H1 (cell line): ENCODE data around the gene EOLA1. TPM values are rescaled to one million over a fixed set of nuclear protein-coding genes. Genes with fewer than 3 reads are reported as not detected.

ENCODE experiments used
- polyA plus RNA-seq, 7 experiments: library from polyadenylated mRNA; depleted of rRNA in 3 of 7; stranded (reverse) in 5 of 7; unstranded in 2 of 7; fragments of >200 nt in 5 of 7; fragments of 200-250 nt in 2 of 7; gene quantifications; 1 replicate in 5 of 7; 2 replicates in 1 of 7; 4 replicates in 1 of 7; pipeline versions ENCODE4 v1.2.1 to v1.2.3, GENCODE V29; 2011 to 2013; ENCODE audit warnings: missing spikeins in 2 of 7, mixed read lengths in 2 of 7
- total RNA-seq: library from RNA; stranded (reverse); fragmentation: NEBNext Ultra II Directional; extraction: Animal tissue kit (Norgen Biotek cat#: 25700); gene quantifications from 2 replicates; pipeline ENCODE4 v1.2.1, GENCODE V29; 2021

The EOLA1 gene
- total and polyA plus RNA-seq, 2 of the 8 experiments (the other 6 are each of a cell fraction or from before 2014, with no cell fraction given) = 5.4 to 7.6 TPM

Other genes starting within 250 kb of the EOLA1 start
- 18.0 and 19.9 TPM in 2 replicates for gene IDS, start 35.7 kb upstream of the EOLA1 start, total RNA-seq
- gene IDS, start 35.7 kb upstream of the EOLA1 start, polyA plus RNA-seq (2011; rRNA removed) = 17.9 and 20.7 TPM in 2 replicates
- not detected in 2 replicates for gene HSFX3, start 8.9 kb downstream of the EOLA1 start, total RNA-seq
- not detected in 2 replicates for gene HSFX3, start 8.9 kb downstream of the EOLA1 start, polyA plus RNA-seq (2011; rRNA removed)
- not detected in 2 replicates for gene MAGEA9B, start 46.4 kb downstream of the EOLA1 start, total RNA-seq
- 0.06 and 0.35 TPM in 2 replicates for gene MAGEA9B, start 46.4 kb downstream of the EOLA1 start, polyA plus RNA-seq (2011; rRNA removed)
- not detected in 2 replicates for gene HSFX2, start 54.3 kb downstream of the EOLA1 start, total RNA-seq
- 0.17 and 0.49 TPM in 2 replicates for gene HSFX2, start 54.3 kb downstream of the EOLA1 start, polyA plus RNA-seq (2011; rRNA removed)
- 15.0 and 20.8 TPM in 2 replicates for gene TMEM185A, start 90.8 kb downstream of the EOLA1 start, total RNA-seq
- gene TMEM185A, start 90.8 kb downstream of the EOLA1 start, polyA plus RNA-seq (2011; rRNA removed) = 20.8 and 26.5 TPM in 2 replicates
- gene MAGEA11, start 171.0 kb downstream of the EOLA1 start, total RNA-seq = not detected in 2 replicates
- not detected in 2 replicates for gene MAGEA11, start 171.0 kb downstream of the EOLA1 start, polyA plus RNA-seq (2011; rRNA removed)
- 0.63 TPM in 2 replicates for gene HSFX1, start 233.1 kb downstream of the EOLA1 start, total RNA-seq
- gene HSFX1, start 233.1 kb downstream of the EOLA1 start, polyA plus RNA-seq (2011; rRNA removed) = 0.42 and 0.60 TPM in 2 replicates
- gene MAGEA9, start 240.9 kb downstream of the EOLA1 start, total RNA-seq = not detected in 2 replicates
- gene MAGEA9, start 240.9 kb downstream of the EOLA1 start, polyA plus RNA-seq (2011; rRNA removed) = not detected in 2 replicates